Heart right ventricle (tissue), 16 donors: Measurements from ENCODE around the gene YBX2. TPM values are rescaled to one million over a fixed set of nuclear protein-coding genes. Genes with fewer than 3 reads are reported as not detected.

ENCODE experiments used
- ATAC-seq, 8 donors: fragments of 200-7000 bp; cut with Tn5 transposase; one replicate each; pipeline ENCODE4 v1.9.1; 2020; ENCODE audit warnings: mild to moderate bottlenecking in 8 of 8, moderate library complexity in 8 of 8, moderate number of reproducible peaks in 1 of 8
- DNase-seq, 2 donors: peaks; one replicate each; pipeline ENCODE4 v3.0.0-alpha.2; 2020
- H3K27ac ChIP-seq, 10 donors: fragments of 200-600 bp; sonication (generic) in 2 of 10; one replicate each; pipeline versions ENCODE4 v1.5.0 to v1.8.0; 2020 to 2022; ENCODE audit warnings: mild to moderate bottlenecking in 3 of 10
- H3K27me3 ChIP-seq, 7 donors: fragments of 200-600 bp; one replicate each; pipeline ENCODE4 v1.8.0; 2021 to 2022; ENCODE audit warnings: mild to moderate bottlenecking in 2 of 7
- H3K36me3 ChIP-seq, 9 donors: fragments of 200-600 bp; sonication (generic) in 1 of 9; one replicate each; pipeline versions ENCODE4 v1.5.0 to v1.8.0; 2020 to 2022; ENCODE audit warnings: mild to moderate bottlenecking in 2 of 9
- H3K4me1 ChIP-seq, 9 donors: fragments of 200-600 bp; sonication (generic) in 1 of 9; one replicate each; pipeline versions ENCODE4 v1.5.0 to v1.8.0; 2020 to 2022; ENCODE audit warnings: mild to moderate bottlenecking in 4 of 9
- H3K4me3 ChIP-seq, 10 donors: fragments of 200-600 bp; sonication (generic) in 2 of 10; one replicate each; pipeline versions ENCODE4 v1.5.0 to v1.8.0; 2020 to 2022; ENCODE audit warnings: mild to moderate bottlenecking in 7 of 10, moderate library complexity in 2 of 10
- H3K9me3 ChIP-seq, 11 donors: fragments of 200-600 bp in 10 of 11; sonication (generic) in 2 of 11; one replicate each; pipeline versions ENCODE4 v1.5.0 to v1.8.0; 2013 to 2022; ENCODE audit warnings: mild to moderate bottlenecking in 2 of 11, control low read depth in 1 of 11, moderate library complexity in 1 of 11
- CTCF ChIP-seq, 9 donors: fragments of 200-600 bp; sonication (generic) in 2 of 9; IDR thresholded peaks; one replicate each; pipeline versions ENCODE4 v1.5.0 to v1.8.0; 2021 to 2022; ENCODE audit warnings: antibody characterized with exemption in 9 of 9, mild to moderate bottlenecking in 5 of 9, moderate library complexity in 1 of 9
- WGBS, 2 donors: extraction: QIAGEN DNeasy Blood & Tissue Kit; methylation state at CpG; one replicate each; pipeline ENCODE4 v1.1.7; 2013; ENCODE audit warnings: inconsistent platforms in 1 of 2; 5-methylcytosine and 5-hydroxymethylcytosine counted together
- intact Hi-C, 10 donors: fragments of 100-400 bp; cut with DNase I; formaldehyde crosslinking; loops; one replicate each; pipeline versions ENCODE4 v1.11.1 to v1.14.2; 2022
- polyA plus RNA-seq, 2 donors: library from polyadenylated mRNA; stranded (reverse); fragments of 200-250 nt; gene quantifications; one replicate each; pipeline ENCODE4 v1.2.3, GENCODE V29; 2013
- total RNA-seq, 10 donors: library from RNA; stranded (reverse); fragmentation: NEBNext Ultra II Directional in 3 of 10; extraction: Animal tissue kit (Norgen Biotek cat#: 25700) in 3 of 10; gene quantifications; one replicate each; pipeline versions ENCODE4 v1.2.1 to v1.2.4, GENCODE V29; 2021 to 2023
- donor health status: Arrhythmogenic right ventricular cardiomyopathy.
- donor health status: ischemic (EF 13 %, LVEDD 7.1; RV severe dilation, severe dysfunction).
- donor health status: healthy with polysubstance abuse.
- donor health status: DM: no; HTN: yes; CAD: no.
- donor health status: DM: no; HTN: no; CAD: no.
- donor health status: ischemic (EF 25% LVEDD 6.9; RV normal size, moderate dysfunction).
- donor health status: ischemic (EF 25% LVEDD 5.7; RV mildly dilated, moderate dysfunction).
- donor health status: healthy.
- donor health status: DM: yes; HTN: yes; CAD: no.
- donor health status: Ischemic cardiomyopathy.
- donor health status: ischemic (EF 35%, LVEDD 5.7; RV mildly dilated, moderate dysfunction).
- donor health status: nonischemic (EF 11% LVEDD 7.7; RV severe dilation, severe dysfunction).
- donor health status: DM: yes; HTN: yes; CAD: no.
- donor health status: PGD.
- donor health status: ischemic (EF 29% LVEDD 5.4; RV normal size, mild dysfunction).
- donor health status: nonischemic (EF 23%, LVEDD 6.1; RV moderate dilation, normal function).

Gene YBX2
- total and polyA plus RNA-seq, 12 donors = 0.42 to 2.6 (median 1.2) TPM

- WGBS, 2 donors = 86 to 87% methylated on average over 19 of the region's 19 CpGs
- no peaks in the 10 kb centered on the region for H3K9me3 ChIP-seq
- peak overlapping the region in 7 of 10 donors; percentile 9 to 51 (median 38) for H3K27ac ChIP-seq
- intact Hi-C loops = loop anchor here in 4 of 10 donors (10.0 kb wide), 2 partner anchors 235 to 245 kb away; partner anchors contain the start of gene SLC16A11 (in 2 of the 4)
- H3K27me3 ChIP-seq = peaks cover 0 to 72% (median 39%) of the 10 kb centered on the region in 7 donors
- ATAC-seq (peak in 4 of 8 donors; percentile 0 to 2 (median 1)), DNase-seq (no peak)
- peaks cover 18 to 65% (median 44%) of the 10 kb centered on the region in 9 donors for H3K4me1 ChIP-seq
- TF ChIP-seq CTCF (IDR thresholded peaks at IDR 0.05) = no peak
- no peak overlapping the region for H3K4me3 ChIP-seq
- peaks cover 0 to 27% (median 6%) of the 10 kb centered on the region in 9 donors for H3K36me3 ChIP-seq
Measured at GRCh38 chr17:7290166-7290565, 4.3 kb downstream of the YBX2 start.

GRCh38 chr17:7289256-7290032 lies 5.0 kb downstream of the YBX2 start:
- H3K9me3 ChIP-seq = no peaks in the 10 kb centered on the region
- no peak for TF ChIP-seq CTCF (IDR thresholded peaks at IDR 0.05)
- H3K27ac ChIP-seq = peak overlapping the region in 5 of 10 donors; percentile 15 to 48 (median 38)
- no peak for DNase-seq
- peaks cover 0 to 67% (median 33%) of the 10 kb centered on the region in 7 donors for H3K27me3 ChIP-seq
- peaks cover 12 to 67% (median 39%) of the 10 kb centered on the region in 9 donors for H3K4me1 ChIP-seq
- H3K4me3 ChIP-seq = no peak overlapping the region
- intact Hi-C loops = loop anchor here in 4 of 10 donors (10.0 kb wide), 2 partner anchors 235 to 245 kb away; partner anchors contain the start of gene SLC16A11 (in 2 of the 4)
- WGBS, 2 donors = 73 to 79% methylated on average over 13 to 18 of the region's 18 CpGs
- peaks cover 0 to 34% (median 7%) of the 10 kb centered on the region in 9 donors for H3K36me3 ChIP-seq
- ATAC-seq = peak; percentile 2 to 34 (median 20)

GRCh38 chr17:7285679-7286078 lies 8.8 kb downstream of the YBX2 start:
- Histone ChIP-seq H3K4me3 (no peak overlapping the region), H3K4me1 (peaks cover 0 to 68% (median 26%) of the 10 kb centered on the region in 9 donors), H3K27me3 (peaks cover 0 to 68% (median 8%) of the 10 kb centered on the region in 7 donors), H3K9me3 (no peaks in the 10 kb centered on the region), H3K27ac (peak overlapping the region in 1 of 10 donors; percentile 23), H3K36me3 (peaks cover 0 to 45% (median 7%) of the 10 kb centered on the region in 9 donors)
- no peak for DNase-seq
- intact Hi-C loops = no loop called here
- 80% methylated on average over 12 of the region's 12 CpGs for WGBS, 2 donors
- ATAC-seq = no peak
- TF ChIP-seq CTCF (IDR thresholded peaks at IDR 0.05) = no peak

GRCh38 chr17:7284911-7285310 lies 9.5 kb downstream of the YBX2 start:
- 91 to 93% methylated on average over 16 of the region's 16 CpGs for whole genome bisulfite sequencing, 2 donors
- peak overlapping the region in 3 of 10 donors; percentile 5 to 92 (median 91) for H3K27ac ChIP-seq
- DNase-seq (no peak), ATAC-seq (no peak)
- peaks cover 0 to 45% (median 7%) of the 10 kb centered on the region in 9 donors for H3K36me3 ChIP-seq
- no peak overlapping the region for H3K4me3 ChIP-seq
- intact Hi-C loops = loop anchor here in 3 of 10 donors (5.0 kb wide), 1 partner anchor 62 kb away; no protein-coding TSS in a partner anchor
- H3K4me1 ChIP-seq = peaks cover 0 to 66% (median 28%) of the 10 kb centered on the region in 9 donors
- no peaks in the 10 kb centered on the region for H3K9me3 ChIP-seq
- H3K27me3 ChIP-seq = peaks cover 0 to 60% (median 4%) of the 10 kb centered on the region in 7 donors
- no peak for TF ChIP-seq CTCF (IDR thresholded peaks at IDR 0.05)
